Stimulated activated CD4-positive, alpha-beta T cell treated with anti-CD3 and anti-CD28 coated beads, Interleukin-4, amount 100 ng/mL, for 1 hour (primary cell): ENCODE results near the gene TRIM8.
A peak's percentile ranks its signal among the peaks of the same experiment; 100 is the strongest.

Experiments
- DNase-seq: peaks from one replicate; pipeline ENCODE4 v3.0.0-alpha.2; 2020

TRIM8 gene

GRCh38 chr10:102617041-102617440 is 27.2 kb upstream of the TRIM8 start:
- no peak for DNase-seq

GRCh38 chr10:102617816-102618215 is 26.5 kb upstream of the TRIM8 start:
- no peak for DNase-seq

- no peak for DNase-seq
Observed at GRCh38 chr10:102619281-102619981, 24.8 kb upstream of the TRIM8 start.

GRCh38 chr10:102620138-102620590 is 24.1 kb upstream of the TRIM8 start:
- DNase-seq = no peak

- no peak for DNase-seq
Observed at GRCh38 chr10:102620591-102621442, 23.5 kb upstream of the TRIM8 start.

- DNase-seq = no peak
Observed at GRCh38 chr10:102621443-102622325, 22.6 kb upstream of the TRIM8 start.

GRCh38 chr10:102624094-102624493 is 20.2 kb upstream of the TRIM8 start:
- no peak for DNase-seq

GRCh38 chr10:102624751-102625645 is 19.3 kb upstream of the TRIM8 start:
- DNase-seq = no peak

- no peak for DNase-seq
Observed at GRCh38 chr10:102626026-102626685, 18.1 kb upstream of the TRIM8 start.

- DNase-seq = no peak
Observed at GRCh38 chr10:102627291-102627735, 17.0 kb upstream of the TRIM8 start.

GRCh38 chr10:102627736-102628293 is 16.5 kb upstream of the TRIM8 start:
- no peak for DNase-seq

GRCh38 chr10:102628451-102628911 is 15.8 kb upstream of the TRIM8 start:
- DNase-seq = no peak

- no peak for DNase-seq
Observed at GRCh38 chr10:102629661-102630614, 14.3 kb upstream of the TRIM8 start.

- no peak for DNase-seq
Observed at GRCh38 chr10:102630663-102631062, 13.6 kb upstream of the TRIM8 start.

GRCh38 chr10:102631525-102632393 is 12.5 kb upstream of the TRIM8 start:
- DNase-seq = no peak

GRCh38 chr10:102632394-102633111 is 11.7 kb upstream of the TRIM8 start:
- DNase-seq = no peak

GRCh38 chr10:102633287-102633686 is 11.0 kb upstream of the TRIM8 start:
- DNase-seq = peak; percentile 47

- DNase-seq = no peak
Observed at GRCh38 chr10:102633848-102634247, 10.4 kb upstream of the TRIM8 start.
